A172 (cell line): ENCODE results near the gene HNRNPH3. TPM values are rescaled to one million over a fixed set of nuclear protein-coding genes. Genes with fewer than 3 reads are reported as not detected.

ENCODE experiments used
- total RNA-seq: library from RNA; depleted of rRNA; stranded (reverse); fragments of >200 nt; shearing (Covaris generic); gene quantifications from 2 replicates; pipeline ENCODE4 v1.2.3, GENCODE V29; 2014; rRNA removed

The HNRNPH3 gene
- total RNA-seq, 1 experiment from 2014 or later: 31.8 TPM

Other genes with a start within 250 kb of the HNRNPH3 start
- gene MYPN, start 222.6 kb upstream of the HNRNPH3 start, total RNA-seq: 0.96 and 1.5 TPM in 2 replicates
- not detected in 2 replicates for gene ATOH7, start 100.0 kb upstream of the HNRNPH3 start, total RNA-seq
- 9.2 and 9.6 TPM in 2 replicates for gene PBLD, start 864 bp downstream of the HNRNPH3 start, total RNA-seq
- 31.8 and 40.2 TPM in 2 replicates for gene RUFY2, start 75.2 kb downstream of the HNRNPH3 start, total RNA-seq
- 22.7 and 31.1 TPM in 2 replicates for gene DNA2, start 139.9 kb downstream of the HNRNPH3 start, total RNA-seq
- 14.2 and 27.3 TPM in 2 replicates for gene SLC25A16, start 195.5 kb downstream of the HNRNPH3 start, total RNA-seq
- gene TET1, start 228.3 kb downstream of the HNRNPH3 start, total RNA-seq: 3.5 and 3.8 TPM in 2 replicates